ENCODE data around the gene ARHGEF7.

GRCh38 chr13:111262281-111262680 is 147.2 kb downstream of the ARHGEF7 start:
- TF ChIP-seq POLR2AphosphoS5 (IDR thresholded peaks at IDR 0.05; ENCODE audit: low read depth, low read length) (no peak), POLR2A (IDR thresholded peaks at IDR 0.05; ENCODE audit: low read depth, low read length) (no peak), TAF1 (IDR thresholded peaks at IDR 0.05; ENCODE audit: borderline replicate concordance, low read depth, low read length) (no peak)
